Peyer's patch (tissue), 4 donors: ENCODE measurements around the gene GALR3.

ENCODE experiments used
- POLR2A ChIP-seq, 2 donors: fragments of 450-650 bp; IDR thresholded peaks; one replicate each; pipeline ENCODE4 v1.5.1; 2017; ENCODE audit warnings: antibody characterized with exemption in 2 of 2, mild to moderate bottlenecking in 2 of 2, moderate library complexity in 2 of 2
- TF ChIP-seq, protein P1 (sequence below), 6 experiments: fragments of 450-650 bp in 4 of 6; fragments of 200-600 bp in 2 of 6; sonication (generic) in 1 of 6; IDR thresholded peaks; one replicate each; pipeline ENCODE4 v1.5.1; 2017 to 2019; ENCODE audit warnings: antibody characterized with exemption in 6 of 6, mild to moderate bottlenecking in 3 of 6, moderate library complexity in 1 of 6

GRCh38 chr22:37792494-37792893, 30.7 kb upstream of the GALR3 start:
- TF ChIP-seq, protein P1, sequence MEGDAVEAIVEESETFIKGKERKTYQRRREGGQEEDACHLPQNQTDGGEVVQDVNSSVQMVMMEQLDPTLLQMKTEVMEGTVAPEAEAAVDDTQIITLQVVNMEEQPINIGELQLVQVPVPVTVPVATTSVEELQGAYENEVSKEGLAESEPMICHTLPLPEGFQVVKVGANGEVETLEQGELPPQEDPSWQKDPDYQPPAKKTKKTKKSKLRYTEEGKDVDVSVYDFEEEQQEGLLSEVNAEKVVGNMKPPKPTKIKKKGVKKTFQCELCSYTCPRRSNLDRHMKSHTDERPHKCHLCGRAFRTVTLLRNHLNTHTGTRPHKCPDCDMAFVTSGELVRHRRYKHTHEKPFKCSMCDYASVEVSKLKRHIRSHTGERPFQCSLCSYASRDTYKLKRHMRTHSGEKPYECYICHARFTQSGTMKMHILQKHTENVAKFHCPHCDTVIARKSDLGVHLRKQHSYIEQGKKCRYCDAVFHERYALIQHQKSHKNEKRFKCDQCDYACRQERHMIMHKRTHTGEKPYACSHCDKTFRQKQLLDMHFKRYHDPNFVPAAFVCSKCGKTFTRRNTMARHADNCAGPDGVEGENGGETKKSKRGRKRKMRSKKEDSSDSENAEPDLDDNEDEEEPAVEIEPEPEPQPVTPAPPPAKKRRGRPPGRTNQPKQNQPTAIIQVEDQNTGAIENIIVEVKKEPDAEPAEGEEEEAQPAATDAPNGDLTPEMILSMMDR (IDR thresholded peaks at IDR 0.05), result no peak
- no peak for TF ChIP-seq POLR2A (IDR thresholded peaks at IDR 0.05)
